Hepatocyte (in vitro differentiated cells): ENCODE results near the gene KRT7.

Experiments
- CTCF ChIP-seq: fragments of 200-600 bp; sonication (generic); IDR thresholded peaks from 2 replicates; pipeline ENCODE4 v1.5.1; 2016; ENCODE audit warnings: antibody characterized with exemption, mild to moderate bottlenecking; ENCODE audit not compliant: poor library complexity
- EZH2 ChIP-seq: fragments of 200-600 bp; sonication (generic); IDR thresholded peaks from 2 replicates; pipeline ENCODE4 v1.6.1; 2016; ENCODE audit warnings: antibody characterized with exemption, mild to moderate bottlenecking, borderline replicate concordance
- EZH2phosphoT487 ChIP-seq: fragments of 200-600 bp; sonication (generic); IDR thresholded peaks from one replicate; pipeline ENCODE4 v1.6.1; 2018; ENCODE audit warnings: antibody characterized with exemption, mild to moderate bottlenecking, low read depth, moderate library complexity; ENCODE audit not compliant: unreplicated experiment, severe bottlenecking

GRCh38 chr12:52199294-52199919, 33.6 kb upstream of the KRT7 start:
- no peak for TF ChIP-seq CTCF
- no peak for TF ChIP-seq EZH2
- TF ChIP-seq EZH2phosphoT487 = no peak
